NCI-H1105 treated with DMSO at 0.1 percent for 48 hours (cell line): ENCODE data around the gene REC114.

Experiments
- DNase-seq: peaks from one replicate; lab custom pipeline; 2025; lab: John Stamatoyannopoulos, UW

The REC114 gene

GRCh38 chr15:73604477-73604876 lies 161.5 kb downstream of the REC114 start:
- DNase-seq: no peak

- no peak for DNase-seq
Observed at GRCh38 chr15:73605759-73606436, 162.9 kb downstream of the REC114 start.

- DNase-seq: no peak
Observed at GRCh38 chr15:73607405-73607804, 164.4 kb downstream of the REC114 start.

GRCh38 chr15:73607843-73608242 lies 164.9 kb downstream of the REC114 start:
- no peak for DNase-seq

GRCh38 chr15:73608475-73608874 lies 165.5 kb downstream of the REC114 start:
- no peak for DNase-seq

- DNase-seq: no peak
Observed at GRCh38 chr15:73608941-73609340, 166.0 kb downstream of the REC114 start.
